HepG2 (cell line): Measurements from ENCODE around the gene ALDH7A1. TPM values are rescaled to one million over a fixed set of nuclear protein-coding genes. Genes with fewer than 3 reads are reported as not detected.

Experiments
- ARNT ChIP-seq: fragments of 450-650 bp; IDR thresholded peaks from 2 replicates; pipeline ENCODE4 v1.6.1; 2017
- ATF7-NPFF ChIP-seq: sonication (generic); formaldehyde crosslinking; IDR thresholded peaks from 2 replicates; pipeline ENCODE4 v1.8.1; 2023; ENCODE audit warnings: mild to moderate bottlenecking, low read depth, missing genetic modification reagents, moderate library complexity
- CBX2 ChIP-seq, 2 experiments: fragments of 200-600 bp in 1 of 2; sonication (generic); formaldehyde crosslinking in 1 of 2; IDR thresholded peaks; 2 replicates each; pipeline versions ENCODE4 v1.7.0 to v1.8.1; 2018 to 2022; ENCODE audit warnings: low read depth in 2 of 2, low read length in 1 of 2, mild to moderate bottlenecking in 1 of 2, missing genetic modification reagents in 1 of 2
- E2F2 ChIP-seq: sonication (generic); formaldehyde crosslinking; IDR thresholded peaks from 2 replicates; pipeline ENCODE4 v1.4.0; 2020; ENCODE audit warnings: missing genetic modification reagents, borderline replicate concordance
- HOXA9 ChIP-seq: sonication (generic); formaldehyde crosslinking; IDR thresholded peaks from 2 replicates; pipeline ENCODE4 v1.8.1; 2022; ENCODE audit warnings: missing genetic modification reagents, mild to moderate bottlenecking, moderate library complexity, borderline replicate concordance
- KDM5B ChIP-seq: sonication (generic); formaldehyde crosslinking; IDR thresholded peaks from 2 replicates; pipeline ENCODE4 v1.4.0; 2020; ENCODE audit warnings: missing genetic modification reagents, mild to moderate bottlenecking, borderline replicate concordance
- KDM6A ChIP-seq: IDR thresholded peaks from 2 replicates; pipeline ENCODE4 v1.6.1; 2016; ENCODE audit warnings: low read depth
- KLF9 ChIP-seq: IDR thresholded peaks from 2 replicates; pipeline ENCODE4 v1.6.1; 2016; ENCODE audit warnings: low read depth
- LCORL ChIP-seq, 2 experiments: fragments of 450-650 bp in 1 of 2; sonication (generic) in 1 of 2; formaldehyde crosslinking in 1 of 2; IDR thresholded peaks; 2 replicates each; pipeline versions ENCODE4 v1.5.0 to v1.6.1; 2017 to 2020; ENCODE audit warnings: antibody characterized with exemption in 1 of 2, missing genetic modification reagents in 1 of 2
- NCOA5 ChIP-seq: sonication (generic); formaldehyde crosslinking; IDR thresholded peaks from 2 replicates; pipeline ENCODE4 v1.4.0; 2020; ENCODE audit warnings: missing genetic modification reagents
- PRDM10 ChIP-seq: sonication (generic); formaldehyde crosslinking; IDR thresholded peaks from 2 replicates; pipeline ENCODE4 v1.4.0; 2020; ENCODE audit warnings: low read depth, missing genetic modification reagents
- YEATS2 ChIP-seq: sonication (generic); formaldehyde crosslinking; IDR thresholded peaks from 2 replicates; pipeline ENCODE4 v1.4.0; 2020; ENCODE audit warnings: missing genetic modification reagents, borderline replicate concordance
- ZNF3 ChIP-seq: IDR thresholded peaks from 2 replicates; pipeline ENCODE4 v1.7.0; 2017; ENCODE audit warnings: inconsistent platforms
- ZNF34 ChIP-seq: sonication (generic); formaldehyde crosslinking; IDR thresholded peaks from 2 replicates; pipeline ENCODE4 v1.4.0; 2020; ENCODE audit warnings: mild to moderate bottlenecking, missing genetic modification reagents, borderline replicate concordance
- ZNF558 ChIP-seq: sonication (generic); formaldehyde crosslinking; IDR thresholded peaks from 2 replicates; pipeline ENCODE4 v1.9.0; 2022; ENCODE audit warnings: mild to moderate bottlenecking, missing genetic modification reagents, borderline replicate concordance
- ZNF576 ChIP-seq: sonication (generic); formaldehyde crosslinking; IDR thresholded peaks from 2 replicates; pipeline ENCODE4 v1.4.0; 2020; ENCODE audit warnings: mild to moderate bottlenecking, missing genetic modification reagents
- ZNF598 ChIP-seq: sonication (generic); formaldehyde crosslinking; IDR thresholded peaks from 2 replicates; pipeline ENCODE4 v1.5.1; 2020; ENCODE audit warnings: mild to moderate bottlenecking, missing genetic modification reagents, borderline replicate concordance
- ZSCAN25 ChIP-seq: sonication (generic); formaldehyde crosslinking; IDR thresholded peaks from 2 replicates; pipeline ENCODE4 v1.8.0; 2022; ENCODE audit warnings: mild to moderate bottlenecking, missing genetic modification reagents
- ZZZ3 ChIP-seq: sonication (generic); formaldehyde crosslinking; IDR thresholded peaks from 2 replicates; pipeline ENCODE4 v1.4.0; 2020; ENCODE audit warnings: missing genetic modification reagents, mild to moderate bottlenecking, borderline replicate concordance
- polyA plus RNA-seq, 8 experiments: library from polyadenylated mRNA; depleted of rRNA in 3 of 8; stranded (reverse) in 7 of 8; unstranded in 1 of 8; fragments of >200 nt; fragmentation: Illumina TruSeq in 4 of 8; extraction: Trizol in 4 of 8; gene quantifications; 2 replicates each; pipeline versions ENCODE4 v1.2.1 to v1.2.3, GENCODE V29; 2011 to 2016; ENCODE audit warnings: low read depth in 4 of 8, missing spikeins in 1 of 8, mixed read lengths in 1 of 8; ENCODE audit not compliant: insufficient read depth in 1 of 8
- total RNA-seq, 5 experiments: library from RNA; depleted of rRNA; stranded (reverse); fragments of >200 nt; fragmentation: Illumina TruSeq; extraction: Trizol; gene quantifications; 2 replicates each; pipeline ENCODE4 v1.2.3, GENCODE V29; 2016; ENCODE audit warnings: low read depth in 1 of 5
- TF ChIP-seq, protein P1 (sequence below): sonication (generic); formaldehyde crosslinking; conservative IDR thresholded peaks from 2 replicates; pipeline ENCODE4 v1.4.0; 2020; ENCODE audit warnings: missing genetic modification reagents
- TF ChIP-seq, protein P2 (sequence below): sonication (generic); formaldehyde crosslinking; IDR thresholded peaks from 2 replicates; pipeline ENCODE4 v1.5.1; 2020; ENCODE audit warnings: mild to moderate bottlenecking, missing genetic modification reagents, borderline replicate concordance

ALDH7A1 gene
- total and polyA plus RNA-seq, 2 of the 13 experiments (the other 11 are each of a cell fraction or from before 2014, with no cell fraction given): 69.0 to 100 TPM

GRCh38 chr5:126600631-126601511 lies 5.9 kb upstream of the ALDH7A1 start, which contains the start of gene PHAX (continued):
- TF ChIP-seq ZSCAN25 (CRISPR knock-in tag): no peak
- no peak for TF ChIP-seq CBX2 (IDR thresholded peaks at IDR 0.05; ENCODE audit: low read depth, low read length)
- no peak for TF ChIP-seq CBX2 (CRISPR knock-in tag; IDR thresholded peaks at IDR 0.05; ENCODE audit: low read depth)
- TF ChIP-seq, protein P1, sequence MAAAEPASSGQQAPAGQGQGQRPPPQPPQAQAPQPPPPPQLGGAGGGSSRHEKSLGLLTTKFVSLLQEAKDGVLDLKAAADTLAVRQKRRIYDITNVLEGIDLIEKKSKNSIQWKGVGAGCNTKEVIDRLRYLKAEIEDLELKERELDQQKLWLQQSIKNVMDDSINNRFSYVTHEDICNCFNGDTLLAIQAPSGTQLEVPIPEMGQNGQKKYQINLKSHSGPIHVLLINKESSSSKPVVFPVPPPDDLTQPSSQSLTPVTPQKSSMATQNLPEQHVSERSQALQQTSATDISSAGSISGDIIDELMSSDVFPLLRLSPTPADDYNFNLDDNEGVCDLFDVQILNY (CRISPR knock-in tag): peak; percentile 63; the same call in 1 of the 2 replicates
- peak; percentile 66; the same call in 1 of the 2 replicates for TF ChIP-seq E2F2 (CRISPR knock-in tag)
- TF ChIP-seq ZNF558: no peak; the same call in 1 of the 2 replicates
- no peak for TF ChIP-seq LCORL (IDR thresholded peaks at IDR 0.05)
- TF ChIP-seq LCORL (CRISPR knock-in tag; IDR thresholded peaks at IDR 0.05): peak; percentile 70; the same call in 1 of the 2 replicates
- TF ChIP-seq ZNF3 (CRISPR knock-in tag): no peak
- 0 out of 2 replicates have a peak, but pooled peaks have one; percentile 35 for TF ChIP-seq KLF9 (CRISPR knock-in tag)
- no peak for TF ChIP-seq ZNF34 (CRISPR knock-in tag)
- TF ChIP-seq ZZZ3: no peak
- 0 out of 2 replicates have a peak, but pooled peaks have one; percentile 21 for TF ChIP-seq KDM6A (CRISPR knock-in tag)
- TF ChIP-seq, protein P2, sequence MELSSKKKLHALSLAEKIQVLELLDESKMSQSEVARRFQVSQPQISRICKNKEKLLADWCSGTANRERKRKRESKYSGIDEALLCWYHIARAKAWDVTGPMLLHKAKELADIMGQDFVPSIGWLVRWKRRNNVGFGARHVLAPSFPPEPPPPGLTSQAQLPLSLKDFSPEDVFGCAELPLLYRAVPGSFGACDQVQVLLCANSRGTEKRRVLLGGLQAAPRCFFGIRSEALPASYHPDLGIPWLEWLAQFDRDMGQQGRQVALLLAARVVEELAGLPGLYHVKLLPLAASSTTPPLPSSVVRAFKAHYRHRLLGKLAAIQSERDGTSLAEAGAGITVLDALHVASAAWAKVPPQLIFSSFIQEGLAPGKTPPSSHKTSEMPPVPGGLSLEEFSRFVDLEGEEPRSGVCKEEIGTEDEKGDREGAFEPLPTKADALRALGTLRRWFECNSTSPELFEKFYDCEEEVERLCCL: no peak
- no peak for TF ChIP-seq ZNF598 (CRISPR knock-in tag)
- TF ChIP-seq HOXA9 (CRISPR knock-in tag): peak; percentile 41; the same call in 1 of the 2 replicates
- peak; percentile 78 for TF ChIP-seq YEATS2 (CRISPR knock-in tag)
- peak; percentile 67 for TF ChIP-seq KDM5B (CRISPR knock-in tag)
- TF ChIP-seq ATF7-NPFF (CRISPR knock-in tag): no peak; the same call in 1 of the 2 replicates
- no peak for TF ChIP-seq NCOA5 (CRISPR knock-in tag)
- TF ChIP-seq ZNF576 (CRISPR knock-in tag): no peak
- no peak for TF ChIP-seq PRDM10 (CRISPR knock-in tag)
- TF ChIP-seq ARNT: no peak
